Activated naive CD8-positive, alpha-beta T cell (primary cell): ENCODE measurements around the gene ITGA5.

Experiments used
- H3K27ac Mint-ChIP-seq: one replicate; pipeline ENCODE4 v1.8.0; 2021; ENCODE audit warnings: mixed read lengths
- H3K27me3 Mint-ChIP-seq: one replicate; pipeline ENCODE4 v1.8.0; 2021; ENCODE audit warnings: mixed read lengths
- H3K36me3 Mint-ChIP-seq: one replicate; pipeline ENCODE4 v1.8.0; 2021; ENCODE audit warnings: mixed read lengths
- H3K4me1 Mint-ChIP-seq: one replicate; pipeline ENCODE4 v1.8.0; 2021; ENCODE audit warnings: low read depth, mixed read lengths
- H3K4me3 Mint-ChIP-seq: one replicate; pipeline ENCODE4 v1.8.0; 2021; ENCODE audit warnings: mild to moderate bottlenecking, mixed read lengths
- H3K9me3 Mint-ChIP-seq: one replicate; pipeline ENCODE4 v1.8.0; 2021; ENCODE audit warnings: low read depth, mixed read lengths

Gene ITGA5

DNA sequence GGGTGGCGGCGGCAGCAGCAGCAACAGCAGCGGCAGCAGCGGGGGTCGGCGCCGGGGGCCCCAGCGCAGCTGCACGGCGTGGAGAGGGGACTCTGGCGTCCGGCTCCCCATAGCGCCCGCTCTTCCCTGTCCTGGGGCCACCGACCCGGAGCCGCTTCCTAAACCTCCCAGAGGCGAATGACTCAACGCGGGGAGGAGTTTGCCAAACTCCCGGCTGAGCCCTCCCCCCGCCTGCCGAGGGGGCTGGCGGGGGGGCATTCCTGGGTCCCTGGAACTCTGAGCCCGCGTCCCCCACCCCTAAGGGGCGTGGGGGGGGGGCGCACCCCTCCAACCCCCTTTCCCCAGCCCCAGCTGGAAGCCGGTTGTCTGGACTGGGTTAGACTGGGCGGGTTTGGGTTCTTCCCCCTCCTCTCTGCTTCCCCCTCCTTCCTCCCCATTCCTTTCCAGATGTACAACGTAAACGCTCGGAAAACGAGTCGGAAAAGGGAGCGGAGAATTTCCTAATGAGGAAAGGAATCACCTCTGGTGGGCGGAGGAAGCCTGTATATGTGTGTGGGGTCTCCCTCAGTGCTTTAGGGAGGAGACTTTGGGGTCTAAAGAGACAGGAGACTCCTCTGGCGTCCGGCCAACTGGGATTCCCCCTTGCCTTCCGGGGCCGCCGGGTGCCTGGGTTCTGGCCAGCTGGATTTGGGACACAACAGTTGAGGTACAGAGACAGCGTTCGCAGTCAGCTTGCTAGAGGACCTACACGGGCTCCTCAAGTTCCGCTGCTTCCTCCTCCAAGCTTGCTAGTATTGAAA lies at the start of gene ITGA5:
Gene ITGA5 (minus strand): TSS at position 179 of the 800 bp plus-strand sequence. CDS start 68 bp downstream, at position 111.
- Mint-ChIP-seq H3K4me1 (peaks cover 54% of the 10 kb centered on the region), H3K27ac (peak within 1 kb of the TSS; percentile 92), H3K4me3 (peak within 1 kb of the TSS; percentile 89), H3K36me3 (no peaks in the 10 kb centered on the region), H3K9me3 (no peaks in the 10 kb centered on the region), H3K27me3 (no peaks in the 10 kb centered on the region)

- no peaks in the 10 kb centered on the region for H3K9me3 Mint-ChIP-seq
- H3K27me3 Mint-ChIP-seq: peaks cover 5% of the 10 kb centered on the region
- H3K27ac Mint-ChIP-seq: no peak overlapping the region
- H3K4me3 Mint-ChIP-seq: no peak overlapping the region
- no peaks in the 10 kb centered on the region for H3K36me3 Mint-ChIP-seq
- no peaks in the 10 kb centered on the region for H3K4me1 Mint-ChIP-seq
These were observed 46.9 kb upstream of the ITGA5 start for GRCh38 chr12:54465857-54466523.

GRCh38 chr12:54463484-54463883 lies 44.4 kb upstream of the ITGA5 start:
- no peak overlapping the region for H3K4me3 Mint-ChIP-seq
- peaks cover 6% of the 10 kb centered on the region for H3K27me3 Mint-ChIP-seq
- no peaks in the 10 kb centered on the region for H3K36me3 Mint-ChIP-seq
- H3K27ac Mint-ChIP-seq: no peak overlapping the region
- H3K4me1 Mint-ChIP-seq: no peaks in the 10 kb centered on the region
- no peaks in the 10 kb centered on the region for H3K9me3 Mint-ChIP-seq

GRCh38 chr12:54463034-54463433 lies 44.0 kb upstream of the ITGA5 start:
- Mint-ChIP-seq H3K9me3 (no peaks in the 10 kb centered on the region), H3K27ac (no peak overlapping the region), H3K36me3 (no peaks in the 10 kb centered on the region), H3K4me3 (no peak overlapping the region), H3K27me3 (peaks cover 6% of the 10 kb centered on the region), H3K4me1 (no peaks in the 10 kb centered on the region)

- Mint-ChIP-seq H3K27me3 (peaks cover 6% of the 10 kb centered on the region), H3K27ac (no peak overlapping the region), H3K4me3 (no peak overlapping the region), H3K4me1 (peaks cover 2% of the 10 kb centered on the region), H3K36me3 (no peaks in the 10 kb centered on the region), H3K9me3 (no peaks in the 10 kb centered on the region)
These were observed 41.4 kb upstream of the ITGA5 start for GRCh38 chr12:54460317-54460923.

DNA sequence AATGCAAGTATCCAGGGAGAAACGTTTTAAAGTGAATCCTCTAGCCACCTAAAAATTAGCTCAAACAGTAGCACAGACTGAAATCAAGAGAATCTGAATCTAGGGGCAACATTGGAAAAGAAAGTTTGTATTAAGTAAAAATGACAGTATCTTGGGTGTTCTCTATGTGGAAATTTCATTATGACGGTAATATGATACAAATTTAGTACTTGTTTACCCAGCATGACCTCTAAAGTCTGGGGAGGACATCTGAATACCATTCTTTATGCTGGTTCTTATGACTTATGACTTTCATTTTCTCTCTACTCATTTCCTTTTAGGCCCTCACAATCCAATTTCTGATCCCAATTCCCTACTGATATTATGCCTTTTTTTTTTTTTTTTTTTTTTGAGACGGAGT lies 40.3 kb upstream of the ITGA5 start:
- Mint-ChIP-seq H3K36me3 (no peaks in the 10 kb centered on the region), H3K27me3 (peaks cover 6% of the 10 kb centered on the region), H3K9me3 (no peaks in the 10 kb centered on the region), H3K27ac (no peak overlapping the region), H3K4me1 (peaks cover 2% of the 10 kb centered on the region), H3K4me3 (no peak overlapping the region)

GRCh38 chr12:54455760-54456469 lies 36.8 kb upstream of the ITGA5 start:
- H3K4me1 Mint-ChIP-seq: peaks cover 2% of the 10 kb centered on the region
- H3K36me3 Mint-ChIP-seq: no peaks in the 10 kb centered on the region
- no peaks in the 10 kb centered on the region for H3K9me3 Mint-ChIP-seq
- H3K27ac Mint-ChIP-seq: no peak overlapping the region
- peaks cover 3% of the 10 kb centered on the region for H3K27me3 Mint-ChIP-seq
- no peak overlapping the region for H3K4me3 Mint-ChIP-seq

GRCh38 chr12:54452628-54453027 lies 33.6 kb upstream of the ITGA5 start:
- no peak overlapping the region for H3K4me3 Mint-ChIP-seq
- no peaks in the 10 kb centered on the region for H3K9me3 Mint-ChIP-seq
- H3K36me3 Mint-ChIP-seq: no peaks in the 10 kb centered on the region
- peaks cover 2% of the 10 kb centered on the region for H3K4me1 Mint-ChIP-seq
- no peak overlapping the region for H3K27ac Mint-ChIP-seq
- H3K27me3 Mint-ChIP-seq: no peaks in the 10 kb centered on the region

- H3K4me1 Mint-ChIP-seq: no peaks in the 10 kb centered on the region
These were observed 29.3 kb upstream of the ITGA5 start for GRCh38 chr12:54448344-54448743.

GRCh38 chr12:54447917-54448316 lies 28.9 kb upstream of the ITGA5 start:
- Mint-ChIP-seq H3K4me3 (no peak overlapping the region), H3K4me1 (no peaks in the 10 kb centered on the region), H3K9me3 (no peaks in the 10 kb centered on the region), H3K27ac (no peak overlapping the region), H3K27me3 (no peaks in the 10 kb centered on the region), H3K36me3 (no peaks in the 10 kb centered on the region)

More at GRCh38 chr12:54448344-54448743, 29.3 kb upstream of the ITGA5 start:
- Mint-ChIP-seq H3K27me3 (no peaks in the 10 kb centered on the region), H3K4me3 (no peak overlapping the region), H3K9me3 (no peaks in the 10 kb centered on the region), H3K36me3 (no peaks in the 10 kb centered on the region), H3K27ac (no peak overlapping the region)

DNA sequence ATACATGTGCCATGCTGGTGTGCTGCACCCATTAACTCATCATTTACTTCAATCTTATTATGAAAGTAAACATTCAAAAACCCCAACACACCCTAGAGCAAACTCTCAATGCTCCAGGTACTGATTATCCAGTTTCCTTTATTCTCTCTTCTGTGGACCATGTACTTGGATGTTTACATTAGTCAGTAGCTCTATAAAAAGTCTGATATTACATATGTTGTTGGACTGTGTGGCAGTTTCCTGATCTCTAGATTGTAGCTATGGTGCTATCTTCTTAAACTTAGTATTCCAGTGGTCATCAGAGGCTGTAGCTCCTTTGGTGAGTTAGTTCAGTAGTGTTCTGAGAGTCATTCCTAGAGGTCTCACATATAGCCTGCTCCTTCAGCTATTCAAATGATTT lies 25.1 kb upstream of the ITGA5 start:
- Mint-ChIP-seq H3K4me3 (no peak overlapping the region), H3K27me3 (no peaks in the 10 kb centered on the region), H3K27ac (no peak overlapping the region), H3K4me1 (peaks cover 3% of the 10 kb centered on the region), H3K9me3 (no peaks in the 10 kb centered on the region), H3K36me3 (no peaks in the 10 kb centered on the region)

- Mint-ChIP-seq H3K4me3 (no peak overlapping the region), H3K4me1 (peaks cover 3% of the 10 kb centered on the region), H3K27me3 (no peaks in the 10 kb centered on the region), H3K27ac (no peak overlapping the region), H3K36me3 (no peaks in the 10 kb centered on the region), H3K9me3 (no peaks in the 10 kb centered on the region)
These were observed 24.4 kb upstream of the ITGA5 start for GRCh38 chr12:54443446-54443845.

DNA sequence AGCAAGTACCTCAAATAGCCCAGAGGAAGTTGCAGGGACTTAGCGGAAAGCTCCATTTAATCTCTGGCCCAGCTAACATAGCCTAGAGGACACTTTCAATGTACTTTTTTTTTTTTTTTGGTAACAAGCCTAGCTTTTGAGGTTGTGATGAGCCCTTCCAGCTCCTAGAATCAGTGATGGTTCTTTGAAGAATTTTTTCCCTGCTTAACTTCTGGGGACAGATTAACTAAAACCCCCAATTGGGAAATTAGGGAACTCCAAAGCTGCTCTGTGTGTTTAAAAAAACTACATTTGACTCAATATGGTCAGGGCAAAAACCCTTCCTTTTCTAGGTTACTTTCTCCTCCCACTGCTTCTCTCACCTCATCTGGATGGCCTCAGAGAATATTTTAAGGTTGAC lies 23.9 kb upstream of the ITGA5 start:
- Mint-ChIP-seq H3K4me3 (no peak overlapping the region), H3K36me3 (no peaks in the 10 kb centered on the region), H3K27ac (no peak overlapping the region), H3K4me1 (peaks cover 3% of the 10 kb centered on the region), H3K9me3 (no peaks in the 10 kb centered on the region), H3K27me3 (no peaks in the 10 kb centered on the region)

DNA sequence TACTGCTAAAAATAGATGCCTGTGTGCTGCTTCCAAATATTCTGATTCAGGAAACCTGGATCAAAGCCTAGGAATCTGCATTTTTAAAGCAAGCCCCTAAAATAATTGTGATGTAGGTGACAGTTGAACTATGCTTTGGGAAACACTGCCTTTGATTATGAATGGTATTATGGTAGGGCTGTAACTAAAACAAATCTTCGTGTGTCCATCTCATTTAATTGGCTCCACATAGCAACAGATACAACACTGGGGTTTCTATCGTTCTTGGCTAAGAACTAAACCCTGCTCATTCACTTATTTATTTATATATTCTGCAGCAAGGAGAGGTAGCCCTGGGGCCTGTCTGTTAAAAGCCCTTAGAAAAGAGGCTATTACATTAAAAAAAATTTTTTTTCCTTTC lies 23.0 kb upstream of the ITGA5 start:
- peaks cover 6% of the 10 kb centered on the region for H3K4me1 Mint-ChIP-seq
- H3K27me3 Mint-ChIP-seq: no peaks in the 10 kb centered on the region
- H3K27ac Mint-ChIP-seq: no peak overlapping the region
- no peaks in the 10 kb centered on the region for H3K36me3 Mint-ChIP-seq
- H3K4me3 Mint-ChIP-seq: no peak overlapping the region
- no peaks in the 10 kb centered on the region for H3K9me3 Mint-ChIP-seq
